GM21723 (cell line): Measurements from ENCODE around the gene ESPN.
"Not testable (repeated sequence)": the region's sequence is repeated elsewhere in the genome, so short reads cannot be mapped to it uniquely, and the experiment has no call there.

Source experiments
- ATAC-seq: cut with Tn5 transposase; IDR thresholded peaks from one replicate; pipeline ENCODE4 v1.9.1; 2021; ENCODE audit warnings: mild to moderate bottlenecking, moderate library complexity; ENCODE audit not compliant: unreplicated experiment

ESPN gene

DNA sequence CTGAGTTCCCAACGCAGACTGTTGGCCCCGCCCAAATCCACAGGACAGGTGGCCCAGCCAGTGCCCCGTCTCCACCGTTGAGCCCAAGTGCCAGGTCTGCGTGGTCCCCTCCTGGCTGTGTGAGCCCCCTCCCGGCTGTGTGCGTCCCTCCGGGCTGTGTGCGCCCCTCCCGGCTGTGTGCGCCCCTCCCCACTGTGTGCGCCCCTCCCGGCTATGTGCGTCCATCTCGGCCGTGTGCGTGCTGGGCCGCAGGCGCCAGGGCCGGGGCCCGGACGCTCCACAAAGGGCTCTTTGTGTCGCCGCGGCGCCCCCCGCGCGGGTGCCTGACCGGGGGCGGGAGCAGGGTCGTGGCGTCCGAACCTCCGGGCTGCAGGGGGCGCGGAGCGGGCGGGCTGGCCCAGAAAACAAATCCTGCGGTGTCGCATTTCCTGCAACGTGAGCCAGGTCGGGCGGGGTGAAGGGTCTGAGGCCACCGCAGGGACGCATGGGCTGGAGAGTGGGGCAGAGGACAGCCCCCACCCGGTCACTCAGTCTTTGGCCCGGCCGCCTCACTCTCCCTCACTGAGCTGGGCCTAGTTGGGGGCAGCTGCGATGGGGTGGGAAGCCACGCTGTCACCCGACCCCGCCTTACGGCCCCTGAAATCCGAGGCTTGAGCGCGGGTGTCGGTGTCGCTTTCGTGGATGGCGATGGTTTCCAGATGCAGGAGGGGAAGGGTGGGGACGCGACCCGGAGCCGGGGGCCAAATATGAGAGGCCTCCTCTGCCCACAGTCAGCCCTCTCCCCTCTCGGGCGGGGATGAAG is 22.6 kb downstream of the ESPN start:
- no peak for ATAC-seq

DNA sequence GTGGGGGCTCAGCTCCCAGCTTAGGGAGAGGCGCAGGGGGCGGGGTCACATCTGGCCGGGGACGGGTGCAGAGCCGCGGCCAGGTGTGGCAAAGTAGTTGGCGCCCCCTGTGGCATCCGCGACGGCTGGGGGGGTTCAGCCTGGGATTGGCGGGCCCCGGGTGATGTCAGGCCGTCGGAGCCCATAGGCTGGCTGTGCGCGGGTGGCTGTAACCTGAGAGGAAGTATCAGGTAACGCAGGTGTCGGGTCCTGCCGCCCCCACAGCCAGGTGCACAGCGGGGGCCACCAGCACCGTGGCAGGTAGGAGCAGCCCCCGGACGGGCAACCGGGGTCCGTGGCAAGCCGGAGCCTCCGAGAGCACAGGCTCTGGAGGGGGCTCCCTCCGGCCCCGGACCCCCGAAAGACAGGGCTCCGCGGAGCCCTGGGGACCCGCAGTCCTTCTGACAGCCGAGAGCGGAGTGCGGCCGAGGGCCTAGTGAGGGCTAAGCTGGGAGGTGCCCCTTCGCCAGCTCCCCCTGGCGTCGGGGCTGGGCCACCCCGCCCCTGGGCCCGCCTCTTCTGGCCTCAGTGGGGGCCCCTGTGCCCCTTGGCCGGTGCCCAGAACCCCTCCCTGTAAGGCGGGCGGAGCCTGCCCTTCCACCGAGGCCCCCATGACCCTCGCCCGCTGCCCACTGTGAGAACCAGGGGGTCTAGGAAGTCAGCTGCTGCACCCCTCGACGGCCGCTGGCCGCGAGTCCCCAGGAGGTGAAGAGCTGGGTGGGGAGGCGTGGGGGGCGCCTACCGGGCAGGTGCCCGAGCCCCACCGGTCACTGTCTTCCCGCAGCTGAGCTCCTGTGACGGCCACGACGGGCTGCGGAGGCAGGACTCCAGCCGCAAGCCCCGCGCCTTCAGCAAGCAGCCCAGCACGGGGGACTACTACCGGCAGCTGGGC is 23.5 kb downstream of the ESPN start:
- ATAC-seq: no peak

DNA sequence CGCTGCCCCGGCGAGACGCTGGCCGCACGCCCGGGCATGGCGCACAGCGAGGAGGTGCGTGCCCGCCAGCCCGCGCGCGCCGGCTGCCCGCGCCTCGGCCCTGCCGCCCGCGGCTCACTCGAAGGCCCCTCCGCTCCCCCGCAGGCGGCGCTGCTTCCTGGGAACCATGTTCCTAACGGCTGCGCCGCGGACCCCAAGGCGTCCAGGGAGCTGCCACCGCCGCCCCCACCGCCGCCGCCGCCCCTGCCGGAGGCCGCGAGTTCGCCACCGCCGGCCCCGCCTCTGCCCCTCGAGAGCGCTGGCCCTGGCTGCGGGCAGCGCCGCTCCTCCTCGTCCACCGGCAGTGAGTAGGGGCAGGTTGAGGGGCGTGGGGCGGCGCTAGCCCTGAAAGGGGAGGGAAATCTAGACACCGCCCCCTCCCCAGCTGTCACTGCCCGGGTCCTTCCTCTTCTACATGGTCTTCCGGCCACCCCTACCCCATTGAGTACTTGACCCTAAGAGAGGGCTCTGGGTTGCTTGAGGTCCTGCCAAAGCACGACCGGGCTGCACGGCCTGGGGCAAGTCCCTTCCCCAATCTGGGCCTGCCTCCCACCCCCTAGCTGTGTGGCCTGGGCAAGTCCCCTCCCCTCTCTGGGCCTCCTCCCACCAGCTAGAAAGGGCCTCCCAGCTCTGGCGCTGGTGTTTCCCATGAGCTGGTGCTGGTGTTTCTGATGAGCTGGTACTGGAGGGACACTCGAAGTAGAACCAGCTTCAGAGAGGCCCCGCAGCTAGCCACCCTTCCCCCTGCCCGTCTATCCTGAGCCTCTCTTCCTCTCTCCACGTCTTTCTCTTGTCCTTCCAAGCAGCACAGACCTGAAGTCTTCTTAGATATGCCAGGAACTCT is 24.4 kb downstream of the ESPN start:
- ATAC-seq: no peak

DNA sequence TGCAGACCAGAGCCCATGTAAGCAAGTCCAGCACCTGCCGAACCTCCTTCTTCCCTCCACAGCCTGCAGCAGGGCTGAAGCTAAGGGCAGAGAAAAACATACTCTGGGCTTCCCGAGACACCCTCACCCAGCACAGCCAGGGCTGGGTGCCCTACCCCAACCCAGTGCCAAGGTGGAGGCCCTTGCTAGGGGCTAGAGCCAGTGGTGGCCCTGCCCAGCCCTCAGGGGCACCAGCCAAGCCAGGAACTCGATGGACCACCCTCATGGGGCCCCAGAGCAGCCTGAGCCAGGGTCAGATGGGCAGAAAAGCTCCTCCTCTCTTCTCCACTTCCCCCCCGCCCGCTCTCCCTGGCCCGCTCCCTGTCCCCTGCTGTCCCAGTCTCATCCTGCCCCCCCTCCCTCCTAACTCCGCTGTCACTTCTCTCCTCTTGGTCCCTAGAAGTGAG is 25.5 kb downstream of the ESPN start:
- no peak for ATAC-seq

DNA sequence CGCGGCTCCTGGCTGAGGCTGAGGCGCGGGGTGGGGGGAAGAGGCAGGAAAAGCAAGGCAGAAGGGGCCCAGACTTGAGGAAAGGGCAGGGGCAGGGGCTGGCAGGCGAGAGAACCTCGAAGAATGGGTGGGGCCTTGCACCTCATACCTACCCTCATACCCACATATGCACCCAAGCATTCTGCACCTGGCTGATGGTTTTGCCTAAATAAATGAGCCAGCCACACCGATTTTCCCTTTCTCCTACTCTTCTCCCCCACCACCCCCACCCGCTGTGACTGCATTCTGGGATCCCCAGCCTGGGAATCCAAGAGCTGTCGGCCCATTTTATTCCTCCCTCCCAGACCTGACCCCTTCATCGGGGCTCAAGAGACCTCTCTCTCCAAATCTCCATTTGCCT is 25.9 kb downstream of the ESPN start:
- not testable (repeated sequence) for ATAC-seq

DNA sequence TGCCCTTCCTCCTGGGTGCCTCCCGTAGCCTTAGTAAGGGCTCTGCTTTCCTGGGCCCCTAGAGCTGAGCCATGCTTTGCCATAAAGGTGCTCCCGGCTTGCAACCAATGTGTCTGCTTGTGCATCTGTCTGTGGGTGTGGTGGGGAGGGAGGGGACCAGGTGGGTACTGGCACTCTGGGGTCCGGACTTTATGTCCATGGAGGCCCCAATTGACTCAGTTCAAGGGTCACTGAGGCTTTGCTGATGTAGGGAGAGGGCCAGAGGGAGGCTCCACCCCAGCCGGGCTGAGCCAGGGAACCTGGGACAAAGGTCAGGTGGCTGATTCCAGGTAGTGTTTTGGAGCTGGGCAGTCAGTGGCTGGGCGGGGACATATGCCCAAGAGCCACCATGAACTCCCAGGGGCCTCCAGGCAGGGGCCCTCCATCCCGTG is 26.4 kb downstream of the ESPN start:
- no peak for ATAC-seq

DNA sequence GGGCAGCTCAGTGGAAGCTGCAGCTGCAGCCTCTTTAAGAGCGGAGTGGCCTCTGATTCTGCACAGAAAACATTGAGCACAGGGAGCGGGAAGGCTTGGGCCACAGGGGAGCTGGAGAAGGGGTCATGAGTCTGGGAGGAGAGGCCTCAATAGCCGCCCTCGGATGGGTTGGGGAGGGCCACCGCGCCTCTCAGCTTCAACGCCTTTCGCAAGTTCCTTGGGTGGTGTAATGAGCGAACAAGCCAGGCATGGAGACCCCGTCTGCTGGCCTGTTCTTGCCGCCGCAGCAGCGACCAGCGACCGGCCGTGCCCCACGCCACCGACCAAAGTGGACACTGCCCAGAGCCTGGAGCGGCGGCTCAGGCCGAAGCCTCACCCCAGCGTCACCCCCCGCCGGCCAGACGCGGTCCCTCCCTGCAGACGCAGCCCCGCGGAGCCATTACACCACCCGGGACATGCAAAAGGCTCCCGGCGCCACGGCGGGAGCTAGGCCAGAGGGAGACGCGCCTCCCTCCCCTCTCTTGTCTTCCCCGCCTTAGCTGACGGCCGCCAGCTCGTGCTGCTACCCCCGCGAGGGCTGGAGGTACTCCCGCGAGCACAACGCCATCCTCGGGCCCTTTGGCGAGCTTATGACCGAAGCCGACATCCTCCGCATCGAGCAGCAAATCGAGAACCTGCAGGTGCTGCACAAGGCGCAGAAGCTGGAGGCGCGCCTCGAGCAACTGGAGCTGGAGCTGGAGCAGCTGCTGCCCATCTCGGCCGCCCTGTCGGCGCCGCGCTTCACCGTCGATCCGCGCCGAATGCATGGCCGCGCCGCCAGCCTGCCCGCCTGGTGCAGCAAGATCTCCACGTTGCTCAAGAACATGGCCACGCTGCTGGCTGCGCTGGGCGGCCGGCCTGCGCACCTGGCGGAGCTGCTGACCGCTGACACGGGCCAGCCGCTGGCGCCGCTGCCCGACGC is 29.6 kb downstream of the ESPN start:
- not testable (repeated sequence) for ATAC-seq

DNA sequence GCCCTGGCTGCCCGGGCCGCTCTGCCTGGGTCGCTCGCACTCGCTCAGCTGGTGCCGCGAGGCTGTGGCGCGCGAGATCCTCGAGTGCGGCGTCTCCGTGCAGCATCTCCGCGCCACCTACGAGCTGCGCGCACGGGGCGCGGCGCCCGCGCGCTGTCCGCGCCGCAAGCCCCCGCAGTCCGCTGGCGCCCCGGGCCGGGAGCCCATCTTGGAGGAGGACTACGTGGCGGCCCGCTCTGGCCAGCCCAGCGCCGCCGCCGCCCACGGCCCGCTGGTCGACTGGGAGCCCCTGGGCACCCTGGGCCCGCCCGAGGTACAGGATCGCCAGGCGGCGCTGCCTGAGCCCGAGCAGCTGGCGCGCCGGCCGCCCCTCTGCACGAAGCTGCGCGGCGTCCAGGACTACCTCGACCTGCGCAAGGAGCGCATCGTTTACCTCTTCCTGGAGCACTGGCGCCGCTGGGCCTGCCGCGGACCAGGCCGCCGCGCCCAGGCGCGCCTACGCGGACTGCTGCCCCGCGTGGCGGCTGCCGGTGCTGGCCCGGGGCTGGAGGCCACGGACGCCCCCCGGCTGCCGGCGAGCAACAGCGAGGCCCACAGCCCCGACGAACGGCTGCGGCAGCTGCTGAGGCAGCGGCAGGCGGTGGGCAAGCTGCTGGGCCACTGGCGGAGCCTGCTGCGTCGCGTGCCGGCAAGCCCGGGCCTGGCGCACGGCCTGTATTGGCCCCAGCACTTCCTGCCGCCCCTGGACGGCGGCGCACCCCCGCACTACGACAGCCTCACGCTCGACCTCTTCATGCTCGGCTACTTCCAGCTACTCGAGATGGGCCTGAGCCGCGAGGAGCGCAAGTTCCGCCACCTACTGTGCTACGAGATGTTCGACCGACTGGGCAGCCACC is 30.5 kb downstream of the ESPN start:
- ATAC-seq: no peak

DNA sequence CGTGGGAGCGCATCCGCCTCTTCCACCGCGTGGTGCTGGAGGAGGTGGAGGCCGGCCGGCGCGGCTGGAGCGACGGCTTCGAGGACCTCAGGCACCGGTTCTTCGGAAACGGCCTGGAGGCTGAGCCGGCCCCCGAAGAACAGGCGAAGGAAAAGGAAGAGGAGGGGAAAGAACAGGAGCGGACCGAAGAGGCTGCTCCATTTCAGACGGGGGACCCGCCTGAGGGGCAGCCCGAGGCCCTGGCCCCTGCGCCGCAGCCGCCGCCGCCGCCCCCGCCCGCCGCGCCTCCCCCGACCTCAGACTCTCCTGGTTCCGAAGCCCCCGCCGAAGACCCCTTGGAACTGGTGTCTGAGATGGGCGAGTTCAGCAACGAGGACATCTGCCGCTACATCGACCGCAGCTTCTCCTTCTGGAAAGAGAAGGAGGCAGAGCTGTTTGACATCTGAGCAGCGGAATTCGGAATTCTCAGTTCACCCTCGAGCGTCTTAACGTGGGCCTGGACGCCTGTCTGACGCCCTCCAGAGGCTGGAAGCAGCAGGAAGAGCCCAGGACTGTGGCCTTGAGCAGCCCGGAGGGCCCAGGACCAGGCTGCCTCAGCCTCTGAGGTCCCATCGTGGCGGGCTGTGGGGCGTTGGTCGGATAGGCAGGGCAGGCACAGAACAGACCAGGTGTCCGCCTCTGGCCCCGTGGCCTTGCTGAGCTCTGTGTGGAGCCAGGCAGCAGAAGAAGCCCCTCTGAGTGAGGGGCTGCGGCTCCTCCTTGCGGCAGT is 31.4 kb downstream of the ESPN start:
- not testable (repeated sequence) for ATAC-seq

DNA sequence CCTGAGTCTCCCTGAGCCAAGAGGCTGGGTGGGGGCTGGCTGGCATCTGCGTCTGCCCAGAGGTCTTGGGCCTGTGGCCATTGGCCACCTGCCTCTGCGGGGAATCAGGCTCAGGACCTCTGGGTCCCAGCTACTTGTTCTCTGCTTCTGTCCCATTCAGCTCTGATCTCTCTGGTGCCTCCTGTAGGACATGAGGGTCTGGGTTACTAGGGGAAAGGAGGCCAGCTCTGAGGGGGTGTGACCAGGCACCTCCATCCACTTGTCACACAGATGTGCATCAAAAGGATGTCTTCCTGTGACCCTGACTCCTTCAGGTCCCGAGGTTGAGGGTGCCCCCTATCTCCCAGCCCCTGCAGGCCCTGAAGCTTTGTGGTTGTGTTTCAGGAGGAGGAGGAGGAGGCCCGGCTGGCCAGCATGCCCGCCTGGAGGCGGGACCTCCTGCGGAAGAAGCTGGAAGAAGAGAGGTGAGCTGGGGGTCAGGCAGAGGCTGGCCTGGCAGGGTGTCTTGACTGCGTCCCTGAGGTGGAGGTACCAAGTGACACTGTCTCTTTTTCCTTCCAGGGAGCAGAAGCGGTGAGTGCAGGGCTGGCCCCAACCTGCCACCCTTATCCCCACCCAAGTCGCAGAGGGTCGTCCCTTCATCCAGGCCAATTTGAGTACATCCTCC is 32.4 kb downstream of the ESPN start:
- ATAC-seq: no peak

DNA sequence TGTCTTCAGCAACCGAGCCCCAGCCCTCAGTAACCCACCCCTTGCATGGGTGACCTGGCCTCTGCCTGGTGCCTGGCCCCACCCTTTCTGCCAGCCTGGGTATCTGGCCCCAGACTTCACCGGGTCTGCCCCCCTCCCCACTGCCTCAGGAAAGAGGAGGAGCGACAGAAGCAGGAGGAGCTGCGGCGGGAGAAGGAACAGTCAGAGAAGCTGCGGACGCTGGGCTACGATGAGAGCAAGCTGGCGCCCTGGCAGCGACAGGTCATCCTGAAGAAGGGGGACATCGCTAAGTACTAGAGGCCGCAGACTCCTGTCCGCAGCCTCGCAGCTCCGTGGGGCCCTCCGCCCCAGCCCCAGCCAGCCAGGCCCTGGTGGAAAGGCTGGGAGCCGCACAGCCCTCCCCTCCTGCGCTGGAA is 35.3 kb downstream of the ESPN start:
- no peak for ATAC-seq

DNA sequence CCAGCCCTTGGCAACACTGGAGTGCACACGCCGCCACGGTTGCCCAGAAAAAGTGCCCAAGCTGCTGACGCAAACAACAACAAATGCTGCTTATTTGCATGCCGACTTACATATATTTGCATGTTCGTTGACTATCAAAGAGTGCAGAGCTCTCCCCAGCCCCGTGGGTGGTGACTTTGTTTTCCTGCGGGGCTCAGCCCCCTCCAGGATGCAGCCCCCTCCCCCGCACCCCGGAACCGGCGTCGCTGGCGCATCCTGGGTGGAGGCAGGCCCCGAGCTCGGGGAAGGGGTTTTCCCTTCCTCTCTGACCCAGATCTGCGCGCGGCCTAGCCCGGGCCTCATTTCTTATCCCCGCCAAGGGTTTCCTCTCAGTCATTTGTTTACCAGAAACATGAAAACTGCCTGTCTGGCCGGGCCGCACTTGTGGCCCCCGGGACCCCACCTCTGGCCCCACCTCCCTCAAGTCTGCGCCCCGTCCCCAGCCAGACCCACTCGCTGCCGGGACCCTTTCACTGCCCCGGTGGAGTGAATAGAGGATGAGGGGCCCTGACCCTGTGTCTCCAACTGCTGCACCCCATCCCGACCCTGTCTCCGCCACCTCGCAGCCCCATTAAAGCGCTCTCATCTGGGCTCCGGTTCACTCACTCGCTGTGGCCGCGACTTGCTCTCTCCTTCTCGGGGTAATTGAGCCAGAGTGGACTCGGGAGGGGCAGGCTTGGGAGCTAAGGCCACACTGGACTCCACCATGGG is 35.9 kb downstream of the ESPN start:
- ATAC-seq: no peak

DNA sequence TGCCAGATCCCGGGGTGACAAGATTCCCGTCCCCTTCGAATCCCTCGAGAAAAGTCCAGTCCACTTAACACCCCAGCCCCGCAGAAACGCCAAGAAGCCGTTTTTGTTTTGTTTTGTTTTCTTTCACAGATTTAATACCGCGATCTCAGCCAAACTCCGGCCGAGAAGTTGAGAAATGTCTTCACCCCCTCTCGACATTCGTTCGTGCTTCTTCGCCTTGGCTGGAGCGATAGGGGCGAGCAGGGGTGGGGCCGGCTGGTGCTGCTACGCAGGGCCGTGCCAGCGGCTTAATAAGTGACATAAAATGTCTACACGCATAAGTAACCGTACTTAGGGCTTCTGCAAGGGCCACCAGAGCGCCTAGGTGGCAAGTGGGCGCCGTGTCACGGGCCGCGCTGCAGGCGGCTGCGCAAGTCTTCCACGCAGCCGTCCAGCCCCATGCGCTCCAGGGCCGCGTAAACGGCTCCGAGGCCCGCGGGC is 36.5 kb downstream of the ESPN start:
- ATAC-seq: no peak

DNA sequence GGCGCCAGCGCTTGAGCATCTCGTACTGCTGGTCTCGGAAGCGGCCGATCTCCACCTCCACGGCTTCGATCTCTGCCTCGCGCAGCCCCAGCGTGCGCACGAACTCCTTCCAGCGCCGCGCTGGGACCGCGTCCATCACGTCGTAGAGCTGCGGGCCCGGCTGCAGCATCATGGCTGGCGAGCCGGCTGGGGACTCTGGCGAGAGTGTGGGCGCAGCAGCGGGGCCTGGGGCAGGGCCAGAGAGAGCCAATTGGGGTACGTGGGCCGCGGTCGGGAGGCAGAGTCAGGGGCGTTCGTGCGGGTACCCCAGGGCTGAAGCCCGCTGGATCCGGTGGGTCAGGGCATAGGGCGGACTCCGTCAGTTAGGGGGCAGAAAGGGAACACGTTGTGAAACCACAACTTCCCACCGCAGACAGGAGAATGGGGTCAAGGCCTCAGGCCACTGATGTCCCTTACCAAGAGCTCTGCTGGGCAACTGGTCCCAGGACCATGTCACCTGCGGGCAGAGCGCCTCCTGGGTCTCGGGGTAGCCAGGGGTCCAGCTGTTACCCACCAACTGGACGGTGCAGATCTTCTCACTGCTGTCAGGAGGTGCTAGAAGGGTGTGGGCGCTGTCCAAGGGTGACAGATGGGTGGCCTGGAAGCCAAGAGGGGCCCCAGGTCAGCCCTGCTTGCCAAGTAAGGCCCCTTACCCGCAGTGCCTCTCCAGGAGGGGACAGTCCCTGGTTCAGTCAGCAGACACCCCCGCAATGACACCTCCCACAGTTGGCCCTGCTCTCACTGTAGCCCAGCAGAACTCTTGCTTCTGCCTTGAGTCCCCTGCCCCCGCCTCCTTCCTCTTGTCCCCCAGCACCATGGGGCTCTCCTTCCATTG is 37.2 kb downstream of the ESPN start:
- no peak for ATAC-seq

DNA sequence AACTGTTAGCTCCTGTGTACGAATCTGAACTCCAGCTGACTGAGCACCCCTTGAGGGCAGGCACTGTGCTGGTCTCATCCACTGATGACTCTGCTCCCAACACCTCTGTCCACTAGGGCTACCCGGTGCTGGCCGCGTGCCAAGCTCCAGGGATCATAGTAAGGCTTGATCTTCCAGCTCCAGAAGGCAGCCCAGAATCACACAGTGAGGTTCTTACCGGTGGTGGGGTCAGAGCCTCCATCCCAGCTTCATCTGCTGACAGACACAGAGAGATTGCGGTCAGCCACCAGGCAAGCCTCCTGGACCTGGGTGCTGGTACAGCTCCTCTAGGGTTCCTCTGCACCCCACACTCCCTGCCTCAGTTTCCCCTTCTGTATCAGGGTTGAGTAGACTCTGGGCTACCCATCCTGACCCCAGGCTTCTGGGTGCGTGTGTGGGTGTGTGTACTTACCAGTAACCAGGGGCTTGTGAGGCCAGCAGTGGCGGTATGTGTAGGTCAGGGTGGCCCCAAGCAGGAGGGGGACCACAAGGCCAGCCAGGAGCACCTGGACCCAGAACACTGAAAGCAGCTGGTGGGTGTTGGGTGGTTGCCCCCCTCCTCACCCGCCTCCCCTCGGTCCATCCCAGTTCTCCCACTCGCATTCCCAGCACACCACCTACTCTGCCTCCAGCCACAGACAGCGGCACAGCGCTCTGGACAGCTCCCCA is 38.0 kb downstream of the ESPN start:
- ATAC-seq: no peak
